GM19193 (cell line): Measurements from ENCODE around the gene GOLT1A.

ENCODE experiments used
- POLR2A ChIP-seq: IDR thresholded peaks from 4 replicates; pipeline ENCODE4 v1.6.1; 2011; ENCODE audit not compliant: insufficient read depth, insufficient read length; ENCODE audit errors: extremely low read depth

Gene GOLT1A

GRCh38 chr1:204162494-204163074 is 51.2 kb downstream of the GOLT1A start:
- no peak for TF ChIP-seq POLR2A

- no peak for TF ChIP-seq POLR2A
These were observed 51.9 kb downstream of the GOLT1A start for GRCh38 chr1:204161609-204162493.

- TF ChIP-seq POLR2A: no peak
These were observed 55.8 kb downstream of the GOLT1A start for GRCh38 chr1:204157962-204158361.

GRCh38 chr1:204155881-204156280 is 57.9 kb downstream of the GOLT1A start:
- no peak for TF ChIP-seq POLR2A

- no peak for TF ChIP-seq POLR2A
These were observed 59.1 kb downstream of the GOLT1A start for GRCh38 chr1:204154568-204155255.

- TF ChIP-seq POLR2A: no peak
These were observed 60.1 kb downstream of the GOLT1A start for GRCh38 chr1:204153667-204154066.

GRCh38 chr1:204152310-204153044 is 61.3 kb downstream of the GOLT1A start:
- TF ChIP-seq POLR2A: no peak

- no peak for TF ChIP-seq POLR2A
These were observed 62.1 kb downstream of the GOLT1A start, which contains the start of gene ETNK2 for GRCh38 chr1:204151552-204152309. ETNK2 (minus strand) TSS chr1:204152044; CDS start chr1:204151852, 192 bp downstream.

GRCh38 chr1:204150702-204151551 is 62.9 kb downstream of the GOLT1A start:
- TF ChIP-seq POLR2A: no peak

GRCh38 chr1:204149635-204150565 is 63.9 kb downstream of the GOLT1A start:
- TF ChIP-seq POLR2A: no peak

GRCh38 chr1:204149107-204149506 is 64.7 kb downstream of the GOLT1A start:
- no peak for TF ChIP-seq POLR2A
